NCI-H2227 (cell line): ENCODE measurements around the gene MTFR1L.

Experiments used
- DNase-seq: peaks from one replicate; lab custom pipeline; 2025; ENCODE audit not compliant: unreplicated experiment; lab: John Stamatoyannopoulos, UW

The MTFR1L gene

DNA sequence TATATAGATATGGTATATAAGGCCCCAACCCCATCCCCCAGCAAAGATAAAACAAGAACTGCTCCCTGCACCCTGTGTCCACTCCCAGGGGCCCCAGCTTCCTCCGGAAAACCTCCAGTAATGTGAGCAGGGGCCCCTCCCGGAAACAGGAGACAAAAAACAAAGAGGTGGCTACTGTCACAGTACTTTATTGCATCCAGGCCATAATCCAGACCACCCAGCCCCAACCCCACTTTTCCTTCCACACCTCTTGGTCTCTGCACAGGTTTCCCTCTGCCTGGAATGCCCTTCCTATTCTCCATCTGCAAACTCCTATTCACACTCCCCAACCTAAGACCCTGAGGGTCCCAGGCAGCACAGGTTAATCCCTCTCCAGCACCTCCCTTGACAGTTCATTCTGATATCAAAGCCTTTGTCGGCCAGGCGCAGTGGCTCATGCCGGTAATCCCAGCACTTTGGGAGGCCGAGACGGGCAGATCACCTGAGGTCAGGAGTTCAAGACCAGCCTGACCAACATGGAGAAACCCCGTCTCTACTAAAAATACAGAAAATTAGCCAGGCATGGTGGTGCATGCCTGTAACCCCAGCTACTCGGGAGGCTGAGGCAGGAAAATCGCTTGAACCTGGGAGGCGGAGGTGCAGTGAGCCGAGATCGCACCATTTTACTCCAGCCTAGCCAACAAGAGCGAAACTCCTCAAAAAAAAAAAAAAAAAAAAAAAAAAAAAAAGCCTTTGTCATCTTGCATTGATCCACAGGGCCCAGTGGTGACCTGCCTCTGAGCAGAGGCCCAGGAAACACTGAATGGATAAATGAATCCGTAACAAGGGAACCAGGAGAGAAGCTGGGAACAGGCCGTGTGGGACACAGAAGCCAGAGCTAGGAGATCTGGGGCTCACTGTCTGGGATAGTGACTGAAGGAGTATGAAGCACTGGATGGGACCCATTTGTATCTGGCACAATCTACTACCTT lies 41.8 kb downstream of the MTFR1L start:
- DNase-seq, result no peak

DNA sequence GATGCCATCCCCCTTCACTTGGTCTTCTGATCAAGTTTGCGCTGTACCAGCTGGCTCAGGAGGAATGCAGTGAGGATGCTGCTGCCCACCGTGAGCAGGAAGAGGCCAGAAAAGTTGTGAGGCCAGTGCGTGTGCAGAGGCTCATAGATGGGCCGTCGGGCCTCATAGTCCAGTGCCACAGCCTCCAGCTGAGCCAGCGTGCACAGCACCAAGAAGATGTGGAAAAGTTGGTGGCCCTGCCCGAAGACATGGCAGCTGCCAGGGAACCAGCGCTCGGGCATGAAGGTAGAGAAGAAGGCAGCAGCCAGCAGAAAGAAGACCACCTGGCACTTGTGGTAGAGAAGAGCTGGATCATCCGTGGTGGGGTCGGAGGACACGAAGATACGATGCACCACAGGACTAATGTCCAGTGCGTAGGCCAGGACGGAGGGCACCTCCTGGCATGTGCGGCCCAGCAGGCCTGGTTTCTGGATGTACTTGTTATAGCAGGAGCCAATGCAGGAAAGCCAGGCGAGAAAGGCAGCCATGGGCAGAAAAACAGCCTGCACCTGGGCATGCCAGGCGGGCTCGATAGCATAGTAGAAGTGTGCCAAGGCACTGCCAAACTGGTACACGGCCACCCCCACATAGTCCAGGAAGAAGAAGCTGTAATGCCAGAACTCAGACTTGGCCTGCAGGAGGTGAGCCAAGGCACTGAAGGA lies 43.2 kb downstream of the MTFR1L start:
- DNase-seq, result no peak

DNA sequence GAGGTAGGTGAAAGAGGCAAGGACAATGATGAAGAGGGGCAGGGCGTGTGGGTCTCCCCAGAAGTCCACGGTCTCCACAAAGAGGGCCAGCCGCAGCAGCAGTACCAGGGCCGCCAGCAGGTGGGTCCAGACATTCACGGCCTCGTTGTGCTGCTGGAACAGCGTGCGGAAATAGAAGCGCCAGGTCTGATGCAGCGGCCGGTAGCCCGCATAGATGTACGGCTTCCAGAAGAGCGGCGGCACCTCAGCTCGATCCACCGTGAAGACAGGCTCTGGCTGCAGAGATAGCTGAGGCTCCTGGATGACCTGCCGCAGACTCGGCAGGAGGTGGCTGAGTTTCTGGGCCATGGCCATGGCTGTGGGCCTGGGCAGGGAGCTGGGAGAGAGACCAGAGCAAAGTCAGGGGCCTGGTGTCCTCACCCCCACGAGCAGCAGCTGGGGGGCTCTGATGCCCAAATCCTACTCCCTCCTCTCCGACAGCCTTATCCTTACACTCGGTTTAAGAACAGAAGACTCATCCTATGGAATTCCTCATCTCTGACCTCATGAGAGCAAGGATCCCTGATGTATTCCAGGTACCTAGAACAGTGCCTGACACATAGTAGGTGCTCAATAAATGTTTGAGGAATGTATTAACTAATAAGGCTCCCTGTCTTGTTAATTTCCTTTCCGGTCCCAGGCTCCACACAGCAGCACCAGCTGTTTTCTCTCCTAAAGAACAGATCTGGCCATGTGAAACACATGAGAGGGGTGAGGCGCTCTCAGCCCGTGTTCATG lies 43.9 kb downstream of the MTFR1L start:
- no peak for DNase-seq

DNA sequence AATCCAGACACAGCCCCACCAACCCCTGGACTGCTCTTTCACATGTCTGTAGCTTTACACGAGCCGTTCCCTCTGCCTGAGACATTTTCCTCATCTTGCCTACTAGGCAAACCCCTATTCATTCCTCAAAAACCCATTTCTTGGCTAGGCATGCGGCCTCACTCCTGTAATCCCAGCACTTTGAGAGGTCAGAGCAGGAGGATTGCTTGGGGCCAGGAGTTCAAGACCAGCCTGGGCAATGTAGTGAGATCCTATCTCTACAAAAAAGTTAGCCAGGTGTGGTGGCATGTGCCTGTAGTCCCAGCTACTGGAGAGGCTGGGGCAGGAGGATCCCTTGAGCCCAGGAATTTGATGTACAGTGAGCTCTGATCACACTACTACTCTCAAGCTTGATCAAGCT lies 44.7 kb downstream of the MTFR1L start:
- no peak for DNase-seq

DNA sequence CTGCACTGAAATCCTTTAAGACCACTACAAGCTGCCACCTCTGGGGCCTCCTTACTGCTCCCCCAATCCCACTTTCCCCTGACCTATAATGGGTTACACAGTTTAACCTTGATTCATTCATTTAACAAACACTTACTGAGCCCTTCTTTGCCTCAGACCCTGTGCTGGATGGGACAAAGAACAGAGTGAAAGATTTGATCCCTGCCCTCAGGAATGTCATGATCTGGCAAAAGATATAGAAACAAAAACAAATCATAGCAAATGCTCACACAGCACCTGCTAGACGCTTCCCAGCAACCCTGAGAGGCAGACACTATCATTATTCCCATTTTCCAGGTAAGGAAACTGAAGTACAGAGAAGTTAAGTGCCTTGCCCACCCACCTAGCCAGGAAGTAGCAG lies 46.5 kb downstream of the MTFR1L start:
- no peak for DNase-seq

DNA sequence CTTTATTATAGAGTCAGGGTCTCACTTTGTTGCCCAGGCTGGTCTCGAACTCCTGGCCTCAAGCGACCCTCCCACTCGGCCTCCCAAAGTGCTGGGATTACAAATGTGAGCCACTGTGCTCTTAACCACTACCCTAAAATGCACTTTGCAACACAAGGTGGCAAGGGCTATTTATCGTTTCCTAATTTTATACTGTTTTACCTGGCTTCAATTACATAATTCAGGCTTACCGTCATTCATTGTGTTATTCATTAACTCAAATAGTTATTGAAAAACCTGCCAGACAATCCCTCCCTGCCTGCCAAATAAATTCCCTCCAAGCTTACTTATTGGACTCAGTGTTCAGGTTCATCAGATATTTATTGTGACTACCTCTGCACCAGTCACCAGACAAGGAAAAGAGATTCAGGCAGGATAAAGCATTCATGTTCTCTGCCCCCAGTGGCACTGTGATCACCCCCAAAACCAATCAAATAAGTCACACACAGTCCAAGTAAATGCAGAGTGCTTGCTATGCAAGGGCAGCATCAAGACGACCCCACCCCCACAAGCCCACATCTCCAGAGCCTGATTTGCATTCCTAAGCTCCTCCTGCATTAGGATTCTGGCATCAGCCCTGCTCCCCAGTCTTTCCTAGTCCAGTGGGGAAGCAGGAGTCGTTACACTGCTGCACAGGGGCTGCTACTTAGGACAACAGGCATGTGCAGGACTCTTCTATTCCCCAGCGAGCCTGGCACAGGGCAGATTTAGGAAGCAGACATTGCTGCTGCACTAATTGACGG lies 47.6 kb downstream of the MTFR1L start:
- no peak for DNase-seq

DNA sequence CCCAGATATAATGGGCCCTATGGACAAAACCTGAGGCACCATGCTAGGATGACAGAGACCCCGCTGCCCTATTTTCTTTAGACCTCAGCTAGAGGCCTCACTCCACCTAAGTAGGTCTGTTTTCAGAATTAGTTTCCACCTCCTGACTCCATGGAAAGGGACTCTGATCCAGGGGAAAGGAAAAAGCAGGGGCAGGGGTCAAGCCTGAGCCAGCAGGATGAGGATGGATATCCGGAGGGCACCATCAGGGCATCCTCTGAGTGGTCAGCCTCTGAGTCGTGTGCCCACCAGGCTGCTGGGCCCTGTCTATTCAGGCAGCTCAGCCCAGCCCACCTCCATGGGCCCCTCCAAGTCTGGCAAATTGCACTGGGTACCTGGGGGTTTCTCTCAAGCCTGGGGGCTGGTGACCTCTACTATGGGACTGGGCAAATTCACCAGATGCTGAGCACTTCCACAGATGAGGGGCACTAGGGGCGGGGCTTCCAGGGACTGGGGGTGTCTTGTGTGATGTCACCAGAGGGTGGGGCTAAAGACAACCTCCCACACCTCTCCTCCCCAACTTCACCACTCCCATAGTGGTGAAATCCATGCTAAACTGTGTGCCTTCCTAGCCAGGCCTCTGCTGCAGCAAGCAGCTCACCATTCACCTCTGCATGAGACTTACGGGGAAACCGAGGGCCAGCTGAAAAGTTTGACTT lies 50.3 kb downstream of the MTFR1L start:
- DNase-seq, result no peak

DNA sequence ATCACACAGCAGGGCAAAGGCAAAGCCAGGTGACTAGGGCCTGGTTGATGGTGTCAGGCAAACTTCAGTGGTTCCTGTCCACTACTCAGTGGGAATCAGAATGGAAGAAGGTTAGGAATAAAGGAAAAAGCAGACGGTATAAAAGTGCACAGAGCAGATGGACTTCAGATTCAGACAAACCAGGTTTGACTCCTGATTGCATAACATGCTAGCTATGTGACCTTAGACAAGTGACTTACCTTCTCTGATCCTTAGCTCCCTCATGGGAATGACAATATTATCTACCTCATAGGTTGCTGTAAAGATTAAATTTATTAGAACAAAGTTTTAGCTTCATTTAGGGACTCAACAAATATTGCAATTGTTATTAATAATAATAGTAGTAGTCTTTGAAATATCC lies 50.9 kb downstream of the MTFR1L start:
- DNase-seq, result no peak

DNA sequence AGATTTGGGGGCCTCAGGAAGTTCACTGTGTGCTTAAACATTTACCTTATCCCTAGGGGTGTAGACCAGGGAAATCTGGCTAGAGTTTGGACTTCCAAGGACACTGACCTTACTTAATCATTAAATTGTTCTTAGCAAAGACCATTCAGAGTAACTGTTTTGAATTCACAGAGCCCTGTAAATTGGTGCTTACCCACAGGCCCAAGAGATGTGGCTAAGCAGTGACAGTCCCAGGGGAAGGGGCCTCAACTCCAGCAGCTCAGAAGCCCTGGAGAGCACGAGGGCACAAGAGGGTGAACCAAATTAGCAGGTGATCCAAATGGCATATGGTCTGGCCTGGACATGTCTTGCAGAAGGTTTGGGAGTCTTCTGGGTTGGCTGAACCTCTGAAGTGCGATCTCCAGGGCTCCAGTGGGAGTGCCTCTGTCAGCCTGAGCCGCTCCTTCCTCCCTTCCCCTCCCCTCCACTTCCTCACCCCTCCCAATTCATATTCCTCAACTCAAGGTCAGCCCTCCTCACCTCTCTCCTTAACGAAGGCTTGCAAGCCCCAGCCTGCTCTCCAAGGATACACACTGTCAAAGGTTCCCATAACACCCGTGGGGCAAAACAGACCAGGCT lies 51.4 kb downstream of the MTFR1L start:
- no peak for DNase-seq

DNA sequence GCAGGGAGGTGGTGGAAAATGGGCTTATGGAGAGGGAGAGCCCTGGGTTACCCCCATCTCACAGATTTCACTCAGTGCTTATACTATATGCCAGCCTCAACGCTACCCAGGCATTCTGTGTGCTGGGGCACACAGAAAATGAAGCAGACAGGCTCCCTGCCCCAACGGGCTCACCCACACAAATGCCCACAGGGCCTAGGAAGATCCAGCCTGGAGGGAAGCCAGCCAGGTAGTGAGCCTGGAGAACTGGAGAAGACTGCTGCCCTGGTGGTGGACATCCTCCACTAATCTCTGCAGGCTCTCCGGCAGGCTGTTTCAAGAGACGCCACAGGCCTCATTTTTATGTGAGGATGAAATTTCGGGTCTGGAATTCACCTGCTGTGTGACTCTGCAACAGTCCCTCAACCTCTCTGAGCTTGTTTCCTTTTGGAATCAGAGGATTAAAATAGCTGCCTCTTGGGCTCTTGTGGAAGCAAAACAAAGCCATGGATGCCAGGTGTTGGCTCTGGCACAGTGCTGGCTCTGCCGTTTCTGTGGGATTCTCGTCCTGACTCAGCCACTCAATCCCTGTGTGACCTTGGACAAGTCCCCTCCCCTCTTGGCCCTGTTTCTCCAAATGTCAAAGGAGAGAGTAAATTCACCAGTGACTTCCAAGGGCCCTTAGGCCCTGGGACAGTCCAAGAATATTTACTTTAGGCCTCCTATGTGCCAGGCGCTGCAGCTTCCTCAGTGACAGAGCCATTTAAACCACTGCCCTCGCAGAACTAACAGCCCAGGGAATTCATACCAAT lies 52.1 kb downstream of the MTFR1L start:
- no peak for DNase-seq

DNA sequence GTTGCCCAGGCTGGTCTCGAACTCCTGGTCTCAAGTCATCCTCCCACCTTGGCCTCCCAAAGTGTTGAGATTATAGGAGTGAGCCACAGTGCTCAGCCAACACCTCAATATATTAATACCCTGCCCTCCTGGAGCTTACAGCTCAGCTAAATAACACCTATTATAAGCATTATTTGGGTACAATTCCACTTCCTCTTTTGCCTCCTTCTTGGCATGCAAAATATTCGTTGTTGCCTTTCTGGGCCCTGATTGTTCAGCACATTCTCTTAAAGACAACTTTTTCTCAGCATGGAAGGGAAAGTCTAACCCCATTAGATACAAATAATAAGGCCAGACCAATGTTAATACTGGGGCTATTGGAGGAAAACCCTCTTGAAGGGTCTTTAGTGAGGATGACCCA lies 53.0 kb downstream of the MTFR1L start:
- DNase-seq, result no peak

DNA sequence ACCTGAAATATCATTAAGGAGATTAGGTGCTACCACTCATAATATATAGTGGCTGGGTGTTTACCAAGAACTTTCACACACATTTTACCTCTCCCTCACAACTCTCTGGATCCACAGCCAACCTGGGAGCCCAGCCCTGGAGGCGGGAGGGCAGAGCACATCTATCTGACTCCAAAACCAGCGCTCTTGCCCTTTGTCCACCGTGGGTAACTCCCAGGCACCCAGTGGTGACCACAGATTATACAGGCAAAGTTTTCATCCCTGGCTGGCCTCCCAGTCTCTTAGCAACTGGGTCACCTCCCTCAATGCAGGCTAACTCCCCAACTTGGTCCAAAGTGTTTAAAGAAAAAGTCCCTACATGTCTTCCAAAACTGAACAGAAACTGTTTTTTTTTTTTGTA lies 53.4 kb downstream of the MTFR1L start:
- DNase-seq, result no peak

DNA sequence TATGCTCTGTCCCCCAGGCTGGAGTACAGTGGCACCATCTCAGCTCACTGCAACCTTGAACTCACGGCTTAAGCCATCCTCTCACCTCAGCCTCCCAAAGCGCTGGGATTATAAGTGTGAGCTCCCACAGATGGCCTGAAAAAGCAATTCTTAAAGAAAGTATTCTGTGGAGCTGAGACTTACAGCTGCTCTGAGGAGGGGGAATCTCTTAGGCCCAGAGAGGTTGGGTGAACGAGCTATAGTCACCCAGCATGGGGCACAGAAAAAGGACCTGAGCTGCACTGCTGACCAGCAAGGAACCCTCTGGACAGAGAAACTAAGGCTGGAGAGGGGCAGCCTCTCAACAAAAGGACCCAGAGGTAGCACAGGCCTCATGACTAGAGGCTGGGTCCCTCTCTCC lies 54.5 kb downstream of the MTFR1L start:
- DNase-seq, result no peak

DNA sequence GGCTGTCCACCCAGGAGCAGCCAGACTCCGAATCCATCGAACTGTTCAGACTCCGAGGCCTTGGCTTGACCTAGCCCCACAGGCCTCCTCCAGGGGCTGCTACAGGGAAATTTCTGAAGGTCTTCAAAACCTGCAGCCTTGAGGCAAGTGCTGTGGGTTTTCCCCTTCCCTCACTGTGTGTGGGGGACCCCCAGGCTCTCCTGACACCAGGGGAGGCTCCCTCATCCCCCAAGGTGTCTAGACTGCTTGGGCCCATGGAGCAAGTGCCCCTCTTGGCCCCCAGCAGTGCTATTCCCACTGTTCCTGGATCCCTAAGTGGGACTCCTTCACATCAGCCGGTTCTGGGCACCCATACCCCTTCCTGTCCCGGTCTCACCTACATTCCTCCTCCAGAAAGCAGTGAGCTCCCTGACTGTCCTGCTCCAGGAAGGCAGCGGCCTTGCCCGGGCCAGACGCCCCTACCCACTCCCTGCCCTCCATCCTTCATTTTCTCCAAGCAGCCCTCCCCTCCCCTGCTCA lies 54.9 kb downstream of the MTFR1L start:
- DNase-seq, result no peak

DNA sequence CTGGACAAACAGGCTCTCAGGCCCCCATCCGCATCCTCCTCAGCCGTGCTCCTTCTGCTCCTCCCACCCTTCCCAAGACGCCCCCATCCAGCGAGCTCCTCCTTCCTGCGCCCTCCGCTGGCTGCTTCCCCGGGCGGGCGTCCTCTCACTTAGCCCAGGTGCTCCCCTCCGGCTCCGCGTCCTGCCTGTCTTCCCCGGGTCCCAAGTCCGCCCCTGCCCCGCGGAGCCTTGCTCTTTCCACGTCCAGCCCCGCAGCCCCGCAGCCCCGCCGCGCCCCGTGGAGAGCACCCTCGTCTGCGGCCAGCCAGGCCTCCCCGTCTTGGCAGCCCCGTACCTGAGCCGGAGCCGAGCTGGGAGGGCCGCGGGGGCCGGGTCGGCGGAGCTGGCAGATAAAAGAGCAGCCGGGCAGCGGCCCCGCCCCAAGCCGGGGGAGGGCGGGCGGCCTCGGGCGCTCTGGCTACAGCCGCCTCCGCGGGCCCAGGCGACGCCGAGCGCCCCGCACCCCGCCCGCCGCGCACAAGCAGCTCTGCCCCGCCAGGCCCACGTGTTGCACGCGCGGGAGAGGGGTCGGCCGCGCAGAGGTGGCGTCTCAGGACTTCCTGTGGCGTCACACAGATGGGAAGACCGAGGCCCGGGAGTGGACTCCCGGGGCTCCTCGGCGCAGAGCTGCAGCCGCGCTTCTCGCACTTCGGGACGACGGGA lies 55.6 kb downstream of the MTFR1L start, which contains the start of gene PAQR7:
Gene PAQR7, minus strand, starts transcription at position 555 of the 702 bp plus-strand sequence. CDS start 11,869 bp downstream, outside the sequence.
- peak; percentile 88 for DNase-seq

DNA sequence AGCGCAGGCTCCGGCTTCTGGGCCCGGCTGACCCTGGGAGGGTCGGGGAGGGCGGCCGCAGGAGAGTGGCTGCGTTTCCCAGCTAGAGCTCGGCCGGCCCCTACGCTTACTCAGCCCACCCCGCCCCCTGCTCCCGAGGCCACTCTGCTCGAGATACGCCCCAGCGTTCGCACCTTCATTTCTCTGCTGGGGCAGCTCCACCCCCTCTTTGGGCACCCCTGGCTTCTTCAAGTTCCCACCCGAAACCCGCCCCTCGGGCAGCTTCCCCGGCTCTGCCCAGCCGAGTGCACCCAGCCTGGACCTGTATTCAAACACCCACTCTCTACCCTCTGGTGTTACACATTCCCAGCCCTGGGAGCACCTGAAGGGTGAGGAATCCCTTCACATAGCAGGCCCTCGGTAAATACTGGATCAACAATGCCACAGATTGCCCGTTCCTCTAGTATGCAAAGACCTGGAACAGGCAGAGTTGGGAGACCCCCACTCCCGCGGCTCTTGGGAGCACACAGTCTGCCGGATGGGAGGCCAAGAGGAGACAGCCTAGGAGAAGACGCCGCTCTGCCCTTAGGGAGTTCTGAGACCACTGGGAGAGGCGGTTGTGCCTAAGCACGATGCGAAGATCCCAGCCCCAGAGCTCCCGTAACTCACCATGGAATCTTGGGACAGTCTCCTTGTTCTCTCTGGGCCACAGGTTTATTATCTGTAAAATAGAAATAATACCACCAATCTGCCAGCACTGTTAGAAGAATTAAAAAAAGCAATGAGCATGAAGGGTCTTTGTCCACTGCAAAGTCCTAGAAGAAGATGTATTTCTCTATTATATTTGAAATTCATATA lies 56.3 kb downstream of the MTFR1L start:
- DNase-seq, result no peak

DNA sequence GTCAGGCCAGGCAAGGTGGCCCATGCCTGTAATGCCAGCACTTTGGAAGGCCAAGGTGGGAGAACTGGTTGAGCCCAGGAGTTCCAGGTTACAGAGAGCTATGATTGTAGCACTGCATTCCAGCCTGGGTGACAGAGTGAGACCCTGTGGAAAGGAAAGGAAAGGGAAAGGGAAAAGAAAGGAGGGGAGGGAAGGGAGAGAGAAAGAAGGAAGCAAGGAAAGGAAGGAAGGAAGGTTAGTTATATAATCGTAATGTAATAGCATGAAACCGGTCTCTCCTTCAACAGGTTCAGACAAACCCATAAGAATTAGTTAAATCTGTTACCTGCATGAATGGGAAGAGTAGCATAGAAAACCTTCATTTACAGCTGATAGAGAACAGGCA lies 56.9 kb downstream of the MTFR1L start:
- DNase-seq, result no peak
